Suprapubic skin (tissue), 4 donors: ENCODE measurements around the gene C16orf90.

Experiments
- EP300 ChIP-seq: sonication (generic); formaldehyde crosslinking; IDR thresholded peaks from one replicate; pipeline ENCODE4 v1.6.1; 2017; ENCODE audit warnings: antibody characterized with exemption
- POLR2A ChIP-seq, 2 donors: fragments of 450-650 bp; IDR thresholded peaks; one replicate each; pipeline ENCODE4 v1.6.1; 2017; ENCODE audit warnings: antibody characterized with exemption in 2 of 2, mild to moderate bottlenecking in 2 of 2, moderate library complexity in 2 of 2
- POLR2AphosphoS5 ChIP-seq, 3 donors: sonication (generic); formaldehyde crosslinking; IDR thresholded peaks; one replicate each; pipeline ENCODE4 v1.6.1; 2017; ENCODE audit warnings: antibody characterized with exemption in 3 of 3
- TF ChIP-seq, protein P1 (sequence below), 2 donors: fragments of 200-600 bp in 1 of 2; fragments of 450-650 bp in 1 of 2; sonication (generic) in 1 of 2; IDR thresholded peaks; one replicate each; pipeline ENCODE4 v1.5.1; 2016 to 2019; ENCODE audit warnings: antibody characterized with exemption in 2 of 2, mild to moderate bottlenecking in 1 of 2, moderate library complexity in 1 of 2

DNA sequence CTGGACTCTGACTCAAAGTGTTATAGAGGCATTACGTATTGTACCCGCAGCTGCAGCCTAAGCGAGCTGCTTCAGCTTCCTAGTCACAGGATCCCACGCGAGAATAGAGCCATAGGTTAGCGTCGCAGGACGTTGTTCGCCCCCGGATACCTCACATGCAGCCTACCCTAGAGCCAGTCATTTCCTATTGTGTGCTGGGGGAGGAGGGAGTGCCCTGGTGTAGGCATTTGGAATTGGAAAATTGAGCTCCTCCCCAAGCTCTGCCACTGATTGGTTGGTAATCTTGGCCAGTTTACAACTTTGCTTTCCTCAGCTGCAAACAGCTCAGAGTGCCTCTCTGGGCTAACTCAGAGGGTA lies 51.3 kb downstream of the C16orf90 start:
- no peak for TF ChIP-seq POLR2A (IDR thresholded peaks at IDR 0.05)
- peak in 1 of 3 donors; percentile 60 for TF ChIP-seq POLR2AphosphoS5 (IDR thresholded peaks at IDR 0.05)
- TF ChIP-seq, protein P1, sequence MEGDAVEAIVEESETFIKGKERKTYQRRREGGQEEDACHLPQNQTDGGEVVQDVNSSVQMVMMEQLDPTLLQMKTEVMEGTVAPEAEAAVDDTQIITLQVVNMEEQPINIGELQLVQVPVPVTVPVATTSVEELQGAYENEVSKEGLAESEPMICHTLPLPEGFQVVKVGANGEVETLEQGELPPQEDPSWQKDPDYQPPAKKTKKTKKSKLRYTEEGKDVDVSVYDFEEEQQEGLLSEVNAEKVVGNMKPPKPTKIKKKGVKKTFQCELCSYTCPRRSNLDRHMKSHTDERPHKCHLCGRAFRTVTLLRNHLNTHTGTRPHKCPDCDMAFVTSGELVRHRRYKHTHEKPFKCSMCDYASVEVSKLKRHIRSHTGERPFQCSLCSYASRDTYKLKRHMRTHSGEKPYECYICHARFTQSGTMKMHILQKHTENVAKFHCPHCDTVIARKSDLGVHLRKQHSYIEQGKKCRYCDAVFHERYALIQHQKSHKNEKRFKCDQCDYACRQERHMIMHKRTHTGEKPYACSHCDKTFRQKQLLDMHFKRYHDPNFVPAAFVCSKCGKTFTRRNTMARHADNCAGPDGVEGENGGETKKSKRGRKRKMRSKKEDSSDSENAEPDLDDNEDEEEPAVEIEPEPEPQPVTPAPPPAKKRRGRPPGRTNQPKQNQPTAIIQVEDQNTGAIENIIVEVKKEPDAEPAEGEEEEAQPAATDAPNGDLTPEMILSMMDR (IDR thresholded peaks at IDR 0.05), result no peak
- no peak for TF ChIP-seq EP300
